Lung (tissue), 12 donors: Measurements from ENCODE around the gene RDX. TPM values are rescaled to one million over a fixed set of nuclear protein-coding genes. Genes with fewer than 3 reads are reported as not detected.

Experiments
- ATAC-seq: fragments of 200-7000 bp; cut with Tn5 transposase; one replicate; pipeline ENCODE4 v1.9.1; 2020; ENCODE audit warnings: moderate number of reproducible peaks; ENCODE audit not compliant: insufficient read depth, low FRiP score
- DNase-seq, 3 donors: peaks; one replicate each; pipeline ENCODE4 v3.0.0-alpha.2; 2013 to 2017
- H3K27ac ChIP-seq, 2 donors: one replicate each; pipeline ENCODE4 v1.5.1; 2013; ENCODE audit warnings: mild to moderate bottlenecking in 2 of 2, moderate library complexity in 2 of 2, control low read depth in 1 of 2, inconsistent platforms in 1 of 2, low read depth in 1 of 2, low read length in 1 of 2
- H3K27me3 ChIP-seq, 3 donors: one replicate each; pipeline ENCODE4 v1.5.1; 2013; ENCODE audit warnings: low read length in 2 of 3; ENCODE audit not compliant: control insufficient read depth in 3 of 3, insufficient read depth in 3 of 3
- H3K36me3 ChIP-seq, 4 donors: one replicate each; pipeline ENCODE4 v1.5.1; 2013; ENCODE audit warnings: low read length in 4 of 4, mild to moderate bottlenecking in 1 of 4, moderate library complexity in 1 of 4; ENCODE audit not compliant: control insufficient read depth in 4 of 4, insufficient read depth in 4 of 4
- H3K4me1 ChIP-seq, 5 donors: one replicate each; pipeline ENCODE4 v1.5.1; 2013; ENCODE audit warnings: low read length in 5 of 5, mild to moderate bottlenecking in 2 of 5, moderate library complexity in 1 of 5; ENCODE audit not compliant: control insufficient read depth in 5 of 5, insufficient read depth in 5 of 5
- H3K4me3 ChIP-seq: one replicate; pipeline ENCODE4 v1.5.1; 2013; ENCODE audit warnings: mild to moderate bottlenecking, control low read depth, moderate library complexity
- H3K9ac ChIP-seq, 2 donors: one replicate each; pipeline ENCODE4 v1.5.1; 2013; ENCODE audit warnings: low read length in 2 of 2, control low read depth in 1 of 2; ENCODE audit not compliant: insufficient read depth in 1 of 2
- H3K9me3 ChIP-seq, 4 donors: one replicate each; pipeline ENCODE4 v1.5.1; 2013; ENCODE audit warnings: low read length in 3 of 4, mild to moderate bottlenecking in 1 of 4, moderate library complexity in 1 of 4; ENCODE audit not compliant: control insufficient read depth in 4 of 4, insufficient read depth in 3 of 4
- WGBS, 2 donors: extraction: QIAGEN DNeasy Blood & Tissue Kit; methylation state at CpG; one replicate each; pipeline ENCODE4 v1.1.7; 2013; 5-methylcytosine and 5-hydroxymethylcytosine counted together
- polyA plus RNA-seq, 2 donors: library from polyadenylated mRNA; stranded (reverse); fragments of 200-250 nt; gene quantifications; one replicate each; pipeline ENCODE4 v1.2.1, GENCODE V29; 2013
- total RNA-seq, 2 donors: library from RNA; depleted of rRNA in 1 of 2; stranded (reverse); fragments of >200 nt in 1 of 2; gene quantifications; one replicate each; pipeline ENCODE4 v1.2.1, GENCODE V29; 2014 to 2021
- TF ChIP-seq, protein P1 (sequence below): IDR thresholded peaks from 2 replicates; pipeline ENCODE4 v1.5.1; 2012; ENCODE audit warnings: mild to moderate bottlenecking; ENCODE audit errors: control extremely low read depth, extremely low read depth
- donor health status: control.
- donor health status: control.
- donor health status: Bipolar disorder and iron deficiency.
- donor health status: healthy.
- donor health status: DM: yes; HTN: yes; CAD: no.

Gene RDX
- total and polyA plus RNA-seq, 4 donors = 21.8 to 144 (median 59.2) TPM

DNA sequence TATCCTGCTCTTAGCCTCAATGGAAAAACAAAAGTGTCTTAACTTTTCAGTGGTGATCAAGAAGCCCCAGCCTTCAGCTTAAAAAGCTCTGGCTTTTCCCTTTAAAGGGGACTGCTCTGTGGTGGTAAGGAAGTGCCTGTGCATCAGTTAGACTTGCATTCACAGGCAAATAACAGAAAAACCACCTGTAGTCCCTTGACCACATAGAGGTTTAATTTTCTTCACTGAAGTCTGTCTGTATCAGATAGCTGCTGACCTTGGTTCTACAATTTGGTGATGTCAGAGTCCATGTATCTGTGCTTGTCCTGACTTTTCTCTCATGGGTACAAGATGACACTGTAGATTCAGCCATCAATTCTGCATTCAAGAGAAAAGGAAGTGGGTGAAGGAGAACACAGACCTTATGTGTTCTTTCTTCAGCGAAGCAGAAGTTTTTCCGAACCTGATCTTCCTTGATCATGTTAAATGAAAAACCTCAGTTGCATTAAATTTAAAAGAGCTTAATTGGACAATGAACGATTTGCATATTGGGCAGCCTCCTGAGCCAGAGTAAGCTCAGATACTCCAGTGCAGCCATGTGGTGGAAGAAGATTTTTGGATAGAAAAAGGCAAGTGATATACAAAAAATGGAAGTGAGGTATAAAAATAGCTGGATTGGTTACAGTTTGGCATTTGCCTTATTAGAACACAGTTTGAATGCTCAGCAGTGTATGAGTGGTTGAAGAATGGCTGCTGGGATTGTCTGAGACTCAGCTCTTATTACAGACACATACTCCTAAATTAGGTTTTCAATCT lies 43.2 kb upstream of the RDX start:
- no peak for DNase-seq
- WGBS, 2 donors = 72 to 86% methylated on average over 3 of the region's 3 CpGs
- ATAC-seq = no peak
- no peaks in the 10 kb centered on the region for H3K9me3 ChIP-seq
- no peaks in the 10 kb centered on the region for H3K4me1 ChIP-seq
- no peak overlapping the region for H3K9ac ChIP-seq
- TF ChIP-seq, protein P1, sequence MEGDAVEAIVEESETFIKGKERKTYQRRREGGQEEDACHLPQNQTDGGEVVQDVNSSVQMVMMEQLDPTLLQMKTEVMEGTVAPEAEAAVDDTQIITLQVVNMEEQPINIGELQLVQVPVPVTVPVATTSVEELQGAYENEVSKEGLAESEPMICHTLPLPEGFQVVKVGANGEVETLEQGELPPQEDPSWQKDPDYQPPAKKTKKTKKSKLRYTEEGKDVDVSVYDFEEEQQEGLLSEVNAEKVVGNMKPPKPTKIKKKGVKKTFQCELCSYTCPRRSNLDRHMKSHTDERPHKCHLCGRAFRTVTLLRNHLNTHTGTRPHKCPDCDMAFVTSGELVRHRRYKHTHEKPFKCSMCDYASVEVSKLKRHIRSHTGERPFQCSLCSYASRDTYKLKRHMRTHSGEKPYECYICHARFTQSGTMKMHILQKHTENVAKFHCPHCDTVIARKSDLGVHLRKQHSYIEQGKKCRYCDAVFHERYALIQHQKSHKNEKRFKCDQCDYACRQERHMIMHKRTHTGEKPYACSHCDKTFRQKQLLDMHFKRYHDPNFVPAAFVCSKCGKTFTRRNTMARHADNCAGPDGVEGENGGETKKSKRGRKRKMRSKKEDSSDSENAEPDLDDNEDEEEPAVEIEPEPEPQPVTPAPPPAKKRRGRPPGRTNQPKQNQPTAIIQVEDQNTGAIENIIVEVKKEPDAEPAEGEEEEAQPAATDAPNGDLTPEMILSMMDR = no peak
- H3K27ac ChIP-seq = no peak overlapping the region
- H3K36me3 ChIP-seq = no peaks in the 10 kb centered on the region
- H3K4me3 ChIP-seq = no peak overlapping the region
- H3K27me3 ChIP-seq = no peaks in the 10 kb centered on the region

DNA sequence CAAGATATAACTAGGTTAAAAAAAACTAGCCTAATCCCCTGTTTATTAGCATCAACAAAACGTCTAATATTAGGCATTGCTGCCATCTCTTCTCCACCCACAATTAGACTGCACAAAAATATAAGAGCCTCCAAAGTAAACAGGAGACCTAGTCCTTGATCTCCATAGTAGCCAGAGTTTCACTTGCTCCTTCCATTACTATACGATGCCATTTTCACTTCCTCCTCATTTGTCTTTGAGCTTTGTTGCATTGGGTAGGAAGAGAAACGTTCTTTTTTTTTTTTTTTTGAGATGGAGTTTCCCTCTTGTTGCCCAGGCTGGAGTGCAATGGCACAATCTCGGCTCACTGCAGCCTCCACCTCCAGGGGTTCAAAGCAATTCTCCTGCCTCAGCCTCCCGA lies 42.3 kb upstream of the RDX start:
- Histone ChIP-seq H3K4me3 (no peak overlapping the region), H3K4me1 (no peaks in the 10 kb centered on the region), H3K27ac (no peak overlapping the region), H3K9me3 (no peaks in the 10 kb centered on the region), H3K36me3 (no peaks in the 10 kb centered on the region), H3K9ac (no peak overlapping the region), H3K27me3 (no peaks in the 10 kb centered on the region)
- TF ChIP-seq, protein P1 = no peak
- no peak for DNase-seq
- no peak for ATAC-seq
- WGBS, 2 donors = 57 to 72% methylated on average over 5 of the region's 5 CpGs

DNA sequence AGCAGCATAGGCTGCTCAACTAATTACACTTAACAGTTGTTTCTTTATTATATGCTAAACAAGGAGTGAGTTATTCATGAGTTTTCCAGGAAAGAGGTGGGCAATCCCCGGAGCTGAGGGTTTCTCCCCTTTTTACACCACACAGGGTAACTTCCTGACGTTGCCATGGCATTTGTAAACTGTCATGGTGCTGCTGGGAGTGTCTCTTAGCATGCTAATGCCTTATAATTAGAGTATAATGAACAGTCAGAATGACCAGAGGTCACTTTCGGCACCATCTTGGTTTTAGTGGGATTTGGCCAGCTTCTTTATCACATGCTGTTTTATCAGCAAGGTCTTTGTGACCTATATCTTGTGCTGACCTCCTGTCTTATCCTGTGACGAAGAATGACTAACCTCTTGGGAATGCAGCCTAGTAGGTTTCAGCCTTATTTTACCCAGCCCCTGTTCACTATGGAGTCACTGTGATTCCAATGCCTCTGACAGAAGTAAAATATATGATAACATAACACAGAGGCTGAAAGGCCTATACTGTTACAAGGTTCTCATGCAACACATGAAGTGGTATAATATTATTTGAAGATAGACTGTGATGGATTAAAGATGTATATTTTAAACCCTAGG lies 41.3 kb upstream of the RDX start:
- no peak for DNase-seq
- WGBS, 2 donors = 70 to 79% methylated on average over 4 of the region's 4 CpGs
- TF ChIP-seq, protein P1 = no peak
- Histone ChIP-seq H3K9ac (no peak overlapping the region), H3K9me3 (no peaks in the 10 kb centered on the region), H3K27me3 (no peaks in the 10 kb centered on the region), H3K4me1 (no peaks in the 10 kb centered on the region), H3K27ac (no peak overlapping the region), H3K4me3 (no peak overlapping the region), H3K36me3 (no peaks in the 10 kb centered on the region)
- ATAC-seq = no peak
